T-helper 1 cell (primary cell): Measurements from ENCODE around the gene SLC27A5.
"Not testable (repeated sequence)": the region's sequence is repeated elsewhere in the genome, so short reads cannot be mapped to it uniquely, and the experiment has no call there.

Experiments
- DNase-seq, 5 donors: peaks; one replicate each; pipeline ENCODE4 v3.0.0-alpha.2; 2012 to 2020

The SLC27A5 gene

DNA sequence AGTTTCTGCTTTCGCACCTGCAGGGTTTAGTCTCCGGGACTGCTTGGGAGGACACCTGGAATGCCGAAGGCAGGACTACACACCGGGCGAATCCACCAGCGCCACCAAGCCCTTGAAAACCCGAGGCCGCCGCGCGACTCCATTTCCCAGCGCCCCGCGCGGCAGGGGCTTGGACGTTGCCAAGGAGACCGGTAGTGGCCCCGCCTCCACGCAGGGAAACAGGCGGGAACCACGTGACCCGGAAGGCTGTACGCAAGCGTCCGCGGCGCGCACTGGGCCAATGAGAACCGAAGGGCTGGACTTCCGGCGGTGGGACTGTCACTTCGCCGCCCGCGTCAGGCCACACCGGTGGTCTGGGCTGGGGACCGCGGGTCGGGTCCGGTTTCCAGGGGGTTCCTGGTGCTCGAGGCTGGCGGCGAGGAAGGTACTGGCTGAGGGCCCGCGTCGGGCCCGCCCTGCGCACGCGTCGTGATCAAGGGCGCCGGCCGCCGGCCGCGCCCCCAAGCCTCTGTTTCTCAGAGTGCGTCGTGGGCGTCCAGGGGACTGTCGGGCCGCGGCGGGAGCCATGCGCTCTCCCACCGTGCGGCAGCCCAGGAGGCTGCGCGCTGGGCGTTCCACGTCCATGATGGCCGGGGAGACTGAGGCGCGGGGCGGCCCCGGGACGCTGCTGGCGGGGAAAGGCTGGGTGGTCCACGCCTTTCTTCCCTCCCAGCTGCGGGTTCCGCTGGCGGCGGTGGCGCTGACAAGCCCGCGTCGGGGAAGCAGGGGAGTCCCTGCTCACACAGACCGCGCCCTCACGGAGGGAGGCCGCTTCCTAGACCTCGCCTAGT, 44.8 kb downstream of the SLC27A5 start, which contains the start of gene ZNF324:
Gene ZNF324 (plus strand): TSS at position 321 of the 830 bp plus-strand sequence. CDS start 2,106 bp downstream, outside the sequence.
- DNase-seq, result peak; percentile 95 to 97 (median 96)

DNA sequence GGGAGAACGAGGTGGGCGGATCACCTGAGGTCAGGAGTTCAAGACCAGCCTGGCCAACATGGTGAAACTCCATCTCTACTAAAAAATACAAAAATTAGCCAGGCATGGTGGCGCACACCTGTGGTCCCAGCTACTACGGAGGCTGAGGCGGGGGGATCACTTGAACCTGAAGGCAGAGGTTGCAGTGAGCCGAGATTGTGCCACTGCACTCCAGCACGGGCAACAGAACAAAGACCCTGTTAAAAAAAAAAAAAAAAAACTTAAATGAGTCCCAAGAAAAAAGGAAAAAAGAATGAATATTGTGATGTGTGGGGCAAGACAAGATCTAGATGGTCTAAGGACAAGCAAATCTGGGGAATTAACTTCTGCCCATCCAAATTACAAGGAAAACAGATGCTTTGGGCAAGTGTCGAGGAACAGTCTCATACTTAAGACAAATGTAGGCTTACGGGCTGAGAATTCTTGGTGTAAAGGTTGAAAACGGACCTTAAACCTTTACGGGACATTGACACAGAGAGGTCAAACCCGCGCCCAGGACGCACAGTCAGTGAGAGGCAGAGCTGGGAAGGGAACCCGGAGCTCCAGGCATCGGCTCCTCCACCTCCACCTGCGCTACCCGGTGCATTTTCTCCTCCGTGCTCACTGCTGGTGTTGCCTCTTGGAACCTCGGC, 45.6 kb downstream of the SLC27A5 start:
- DNase-seq, result no peak

DNA sequence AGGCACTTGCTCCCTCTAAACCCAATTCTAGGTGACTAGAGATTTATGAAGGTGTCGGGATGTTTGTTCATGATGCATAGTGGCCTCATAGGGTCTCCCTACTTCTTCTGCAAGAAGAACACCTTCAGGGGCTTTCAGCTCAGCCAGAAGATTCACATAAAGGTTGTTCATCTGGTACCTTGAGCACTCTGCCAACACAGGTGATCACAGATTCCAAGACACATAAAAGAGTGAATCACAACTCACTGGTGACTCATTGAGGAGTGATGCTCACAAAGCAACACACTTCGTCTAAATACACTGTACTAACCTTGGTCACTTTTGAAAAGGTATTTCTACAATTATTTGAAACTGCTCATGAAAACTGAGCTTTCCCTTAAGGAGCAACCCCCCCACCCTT, 51.8 kb downstream of the SLC27A5 start:
- DNase-seq, result no peak

DNA sequence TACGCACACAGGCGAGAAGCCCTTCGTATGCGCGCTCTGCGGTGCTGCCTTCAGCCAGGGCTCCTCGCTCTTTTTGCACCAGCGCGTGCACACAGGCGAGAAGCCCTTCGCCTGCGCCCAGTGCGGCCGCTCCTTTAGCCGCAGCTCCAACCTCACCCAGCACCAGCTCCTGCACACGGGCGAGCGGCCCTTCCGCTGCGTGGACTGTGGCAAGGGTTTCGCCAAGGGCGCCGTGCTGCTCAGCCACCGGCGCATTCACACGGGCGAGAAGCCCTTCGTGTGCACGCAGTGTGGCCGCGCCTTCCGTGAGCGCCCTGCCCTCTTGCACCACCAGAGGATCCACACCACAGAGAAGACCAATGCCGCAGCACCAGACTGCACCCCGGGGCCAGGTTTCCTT, 55.7 kb downstream of the SLC27A5 start:
- DNase-seq, result no peak

DNA sequence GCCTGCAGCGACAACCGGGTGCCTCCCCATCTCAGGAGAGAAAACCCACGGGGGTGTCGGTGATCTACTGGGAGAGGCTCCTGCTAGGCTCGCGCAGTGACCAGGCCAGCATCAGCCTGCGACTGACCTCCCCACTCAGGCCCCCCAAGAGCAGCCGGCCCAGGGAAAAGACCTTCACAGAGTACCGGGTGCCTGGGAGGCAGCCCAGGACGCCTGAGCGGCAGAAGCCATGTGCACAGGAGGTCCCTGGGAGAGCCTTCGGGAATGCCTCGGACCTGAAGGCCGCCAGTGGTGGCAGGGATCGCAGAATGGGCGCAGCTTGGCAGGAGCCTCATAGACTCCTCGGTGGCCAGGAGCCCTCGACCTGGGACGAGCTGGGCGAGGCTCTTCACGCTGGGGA, 56.5 kb downstream of the SLC27A5 start:
- no peak for DNase-seq

- DNase-seq, result no peak
Measured at GRCh38 chr19:58453743-58454142, 58.0 kb downstream of the SLC27A5 start.

GRCh38 chr19:58451358-58452101, 60.3 kb downstream of the SLC27A5 start, which contains the start of gene ZNF324B:
ZNF324B (plus strand) TSS chr19:58451622; CDS start chr19:58453702, 2,080 bp downstream.
- peak; percentile 93 to 96 (median 95) for DNase-seq

- no peak for DNase-seq
Measured at GRCh38 chr19:58450856-58451357, 60.9 kb downstream of the SLC27A5 start.

DNA sequence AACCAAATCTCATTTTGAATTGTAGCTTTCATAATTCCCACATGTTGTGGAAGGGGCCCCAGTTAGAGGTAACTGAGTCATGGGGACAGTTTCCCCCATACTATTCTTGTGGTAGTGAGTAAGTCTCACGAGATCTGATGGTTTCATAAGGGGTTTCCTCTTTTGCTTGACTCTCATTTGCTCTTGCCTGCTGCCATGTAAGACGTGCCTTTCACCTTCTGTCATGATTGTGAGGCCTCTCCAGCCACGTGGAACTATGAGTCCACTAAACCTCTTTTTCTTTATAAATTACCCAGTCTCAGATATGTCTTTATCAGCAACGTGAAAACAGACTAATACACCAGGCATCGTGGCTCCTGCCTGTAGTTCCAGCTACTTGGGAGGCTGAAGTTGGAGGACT, 61.8 kb downstream of the SLC27A5 start:
- not testable (repeated sequence) for DNase-seq

GRCh38 chr19:58448860-58449259, 62.9 kb downstream of the SLC27A5 start:
- DNase-seq, result not testable (repeated sequence)
